ENCODE results near the gene CLTA. TPM values are rescaled to one million over a fixed set of nuclear protein-coding genes. Genes with fewer than 3 reads are reported as not detected.
"Not testable (repeated sequence)": the region's sequence is repeated elsewhere in the genome, so short reads cannot be mapped to it uniquely, and the experiment has no call there.

Gene CLTA
- total and polyA plus RNA-seq, 2 donors (not counting 1 experiment from before 2014, with no cell fraction given) = 32.3 to 71.0 TPM

DNA sequence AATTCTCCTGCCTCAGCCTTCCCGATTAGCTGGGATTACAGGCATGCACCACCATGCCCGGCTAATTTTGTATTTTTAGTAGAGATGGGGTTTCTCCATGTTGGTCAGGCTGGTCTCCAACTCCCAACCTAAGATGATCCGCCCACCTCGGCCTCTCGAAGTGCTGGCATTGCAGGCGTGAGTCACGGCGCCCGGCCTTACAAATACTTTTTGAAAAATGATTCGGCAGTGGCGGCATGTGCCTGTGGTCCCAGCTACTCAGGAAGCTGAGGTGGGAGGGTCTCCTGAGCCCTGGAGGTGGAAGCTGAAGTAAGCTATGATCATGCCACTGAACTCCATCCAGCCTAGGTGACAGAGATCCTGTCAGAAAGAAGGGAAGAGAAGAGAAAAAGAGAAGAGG is 30.6 kb upstream of the CLTA start:
- H3K9me3 ChIP-seq (ENCODE audit: control extremely low read depth in 1 of 3, control insufficient read depth in 2 of 3, insufficient read depth in 1 of 3, low read length in 2 of 3); H3K9me3 Mint-ChIP-seq (ENCODE audit: insufficient read depth); H3K27ac Mint-ChIP-seq; H3K36me3 ChIP-seq (replicated peaks in 1 of 2; ENCODE audit: control extremely low read depth in 1 of 2, control insufficient read depth in 1 of 2, extremely low read depth in 1 of 2, insufficient read depth in 2 of 2, low read length in 1 of 2); H3K27ac ChIP-seq (ENCODE audit: low read length in 2 of 2); POLR2A ChIA-PET; H2AFZ ChIP-seq (ENCODE audit: insufficient read depth, low read depth, low read length, poor library complexity, severe bottlenecking); ATAC-seq (ENCODE audit: low read depth); H3K4me3 Mint-ChIP-seq; H3K4me2 ChIP-seq (replicated peaks; ENCODE audit: low read depth, low read length, poor library complexity, severe bottlenecking); H3K9ac ChIP-seq (ENCODE audit: low read length); H3K4me3 ChIP-seq (ENCODE audit: control extremely low read depth in 1 of 5, extremely low read depth in 1 of 5, insufficient read depth in 1 of 5, low read depth in 2 of 5, low read length in 4 of 5); H4K20me1 ChIP-seq (ENCODE audit: control insufficient read depth, insufficient read depth, low read length, poor library complexity, severe bottlenecking); H3K4me1 Mint-ChIP-seq; H3K27me3 ChIP-seq (replicated peaks in 1 of 4; ENCODE audit: control extremely low read depth in 1 of 4, control insufficient read depth in 3 of 4, insufficient read depth in 4 of 4, low read length in 3 of 4); H3K79me2 ChIP-seq (ENCODE audit: control insufficient read depth, insufficient read depth, low read length); H3K4me1 ChIP-seq (ENCODE audit: control insufficient read depth in 2 of 2, insufficient read depth in 2 of 2, low read length in 2 of 2); DNase-seq; H3K27me3 Mint-ChIP-seq: not testable (repeated sequence)
- 96% methylated on average over 8 of the region's 11 CpGs for WGBS (ENCODE audit: insufficient coverage)
- CTCF ChIA-PET = interaction anchor here (1.2 kb wide), 1 partner anchor 57 kb away, joined by 5 read pairs; no protein-coding TSS in a partner anchor
- intact Hi-C loops (cut with micrococcal nuclease) = loop anchor here (10.0 kb wide), 1 partner anchor 125 kb away; the partner anchor contains the start of gene RECK

DNA sequence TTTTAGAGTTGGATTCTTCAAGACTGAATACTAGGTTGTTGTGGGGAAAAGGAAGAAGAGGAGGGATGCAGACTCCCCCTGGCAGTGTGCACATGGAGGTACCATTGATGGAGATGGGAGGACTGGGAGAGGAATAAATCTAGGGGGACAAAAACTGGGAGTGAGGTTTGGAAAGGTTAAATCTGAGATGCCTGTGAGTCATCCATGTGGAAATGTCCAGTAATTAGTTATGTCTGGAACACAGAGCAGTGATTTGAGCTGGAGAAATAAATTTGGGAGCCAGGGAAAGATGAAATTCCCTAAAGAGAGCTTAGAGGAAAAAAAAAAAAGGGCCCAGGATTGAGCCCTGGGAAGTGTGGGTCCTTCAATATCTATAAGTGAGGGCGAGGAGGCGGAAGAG is 29.5 kb upstream of the CLTA start:
- Histone ChIP-seq H3K4me2 (replicated peaks; ENCODE audit: low read depth, low read length, poor library complexity, severe bottlenecking) (no peak overlapping the region), H3K9ac (ENCODE audit: low read length) (no peak overlapping the region), H4K20me1 (ENCODE audit: control insufficient read depth, insufficient read depth, low read length, poor library complexity, severe bottlenecking) (no peaks in the 10 kb centered on the region), H3K4me3 (ENCODE audit: control extremely low read depth in 1 of 5, extremely low read depth in 1 of 5, insufficient read depth in 1 of 5, low read depth in 2 of 5, low read length in 4 of 5) (no peak overlapping the region), H2AFZ (ENCODE audit: insufficient read depth, low read depth, low read length, poor library complexity, severe bottlenecking) (no peak overlapping the region), H3K36me3 (replicated peaks in 1 of 2; ENCODE audit: control extremely low read depth in 1 of 2, control insufficient read depth in 1 of 2, extremely low read depth in 1 of 2, insufficient read depth in 2 of 2, low read length in 1 of 2) (no peaks in the 10 kb centered on the region), H3K27me3 (replicated peaks in 1 of 4; ENCODE audit: control extremely low read depth in 1 of 4, control insufficient read depth in 3 of 4, insufficient read depth in 4 of 4, low read length in 3 of 4) (no peaks in the 10 kb centered on the region), H3K27ac (ENCODE audit: low read length in 2 of 2) (no peak overlapping the region), H3K9me3 (ENCODE audit: control extremely low read depth in 1 of 3, control insufficient read depth in 2 of 3, insufficient read depth in 1 of 3, low read length in 2 of 3) (peaks cover 0 to 4% (median 3%) of the 10 kb centered on the region in 3 donors), H3K79me2 (ENCODE audit: control insufficient read depth, insufficient read depth, low read length) (no peaks in the 10 kb centered on the region), H3K4me1 (ENCODE audit: control insufficient read depth in 2 of 2, insufficient read depth in 2 of 2, low read length in 2 of 2) (peaks cover 0 to 4% of the 10 kb centered on the region in 2 donors)
- Mint-ChIP-seq H3K4me1 (no peaks in the 10 kb centered on the region), H3K27me3 (no peaks in the 10 kb centered on the region), H3K9me3 (ENCODE audit: insufficient read depth) (no peaks in the 10 kb centered on the region), H3K27ac (peak overlapping the region; percentile 5), H3K4me3 (no peak overlapping the region)
- intact Hi-C loops (cut with micrococcal nuclease) = loop anchor here (10.0 kb wide), 1 partner anchor 126 kb away; the partner anchor contains the start of gene RECK
- no peak for TF ChIP-seq EZH2 (IDR thresholded peaks at IDR 0.05; ENCODE audit: borderline replicate concordance, insufficient read depth, low read depth, low read length, poor library complexity, severe bottlenecking)
- TF ChIP-seq, protein P1, sequence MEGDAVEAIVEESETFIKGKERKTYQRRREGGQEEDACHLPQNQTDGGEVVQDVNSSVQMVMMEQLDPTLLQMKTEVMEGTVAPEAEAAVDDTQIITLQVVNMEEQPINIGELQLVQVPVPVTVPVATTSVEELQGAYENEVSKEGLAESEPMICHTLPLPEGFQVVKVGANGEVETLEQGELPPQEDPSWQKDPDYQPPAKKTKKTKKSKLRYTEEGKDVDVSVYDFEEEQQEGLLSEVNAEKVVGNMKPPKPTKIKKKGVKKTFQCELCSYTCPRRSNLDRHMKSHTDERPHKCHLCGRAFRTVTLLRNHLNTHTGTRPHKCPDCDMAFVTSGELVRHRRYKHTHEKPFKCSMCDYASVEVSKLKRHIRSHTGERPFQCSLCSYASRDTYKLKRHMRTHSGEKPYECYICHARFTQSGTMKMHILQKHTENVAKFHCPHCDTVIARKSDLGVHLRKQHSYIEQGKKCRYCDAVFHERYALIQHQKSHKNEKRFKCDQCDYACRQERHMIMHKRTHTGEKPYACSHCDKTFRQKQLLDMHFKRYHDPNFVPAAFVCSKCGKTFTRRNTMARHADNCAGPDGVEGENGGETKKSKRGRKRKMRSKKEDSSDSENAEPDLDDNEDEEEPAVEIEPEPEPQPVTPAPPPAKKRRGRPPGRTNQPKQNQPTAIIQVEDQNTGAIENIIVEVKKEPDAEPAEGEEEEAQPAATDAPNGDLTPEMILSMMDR (IDR thresholded peaks at IDR 0.05) = no peak
- ATAC-seq (ENCODE audit: low read depth) = no peak
- DNase-seq = no peak
- WGBS (ENCODE audit: insufficient coverage) = 100% methylated on average over 2 of the region's 2 CpGs
- ChIA-PET CTCF (interaction anchor here (0.7 to 1.4 kb wide), 3 partner anchors 10 to 138 kb away, joined by 3 to 4 read pairs (median 4); no protein-coding TSS in a partner anchor), POLR2A (no interaction called here)

Measured in B cell (primary cell).